Activated CD4-positive, CD25-positive, alpha-beta regulatory T cell treated with anti-CD3 and anti-CD28 coated beads, Interleukin-2, amount 50 U/mL, for 24 hours (primary cell): Measurements from ENCODE around the gene NDUFB11.

Source experiments
- ATAC-seq, 2 donors: fragments of 150-1000 bp; cut with Tn5 transposase; one replicate each; pipeline ENCODE4 v1.10.0; 2021; ENCODE audit warnings: mild to moderate bottlenecking in 1 of 2, moderate library complexity in 1 of 2

Gene NDUFB11

GRCh38 chrX:47144626-47145394 is at the start of gene NDUFB11, which contains the start of gene RBM10:
Gene NDUFB11, minus strand, starts transcription at chrX:47144702. Its CDS starts 23 bp downstream, at chrX:47144679.
Gene RBM10, plus strand, starts transcription at chrX:47145221. Its CDS starts 2,261 bp downstream, at chrX:47147482.
- ATAC-seq: peak; percentile 92 to 94

GRCh38 chrX:47193475-47194193 is 49.1 kb upstream of the NDUFB11 start, which contains the start of gene UBA1:
Gene UBA1, plus strand, starts transcription at chrX:47193829. Its CDS starts 4,974 bp downstream, at chrX:47198803.
- peak; percentile 69 to 71 for ATAC-seq

GRCh38 chrX:47191806-47192401 is 47.4 kb upstream of the NDUFB11 start:
- no peak for ATAC-seq

GRCh38 chrX:47191331-47191730 is 46.8 kb upstream of the NDUFB11 start:
- ATAC-seq: peak; percentile 27 to 31

- ATAC-seq: peak; percentile 83 to 85
These were observed 46.2 kb upstream of the NDUFB11 start for GRCh38 chrX:47190445-47191269.

- ATAC-seq: no peak
These were observed 45.4 kb upstream of the NDUFB11 start for GRCh38 chrX:47189906-47190305.

GRCh38 chrX:47187106-47187677 is 42.7 kb upstream of the NDUFB11 start:
- no peak for ATAC-seq

- no peak for ATAC-seq
These were observed 41.7 kb upstream of the NDUFB11 start for GRCh38 chrX:47186096-47186740.

- ATAC-seq: no peak
These were observed 40.7 kb upstream of the NDUFB11 start for GRCh38 chrX:47185241-47185640.

GRCh38 chrX:47184486-47184885 is 40.0 kb upstream of the NDUFB11 start:
- ATAC-seq: no peak

GRCh38 chrX:47182106-47182700 is 37.7 kb upstream of the NDUFB11 start:
- ATAC-seq: no peak

- ATAC-seq: no peak
These were observed 36.8 kb upstream of the NDUFB11 start for GRCh38 chrX:47181301-47181700.

- ATAC-seq: no peak
These were observed 35.8 kb upstream of the NDUFB11 start for GRCh38 chrX:47180346-47180745.

GRCh38 chrX:47179928-47180255 is 35.4 kb upstream of the NDUFB11 start:
- ATAC-seq: no peak

GRCh38 chrX:47179221-47179927 is 34.9 kb upstream of the NDUFB11 start:
- no peak for ATAC-seq

GRCh38 chrX:47178337-47178736 is 33.8 kb upstream of the NDUFB11 start:
- no peak for ATAC-seq

GRCh38 chrX:47177079-47177478 is 32.6 kb upstream of the NDUFB11 start:
- ATAC-seq: no peak

GRCh38 chrX:47176101-47176740 is 31.7 kb upstream of the NDUFB11 start:
- ATAC-seq: no peak

GRCh38 chrX:47175588-47175980 is 31.1 kb upstream of the NDUFB11 start:
- ATAC-seq: no peak
